Subcutaneous adipose tissue (tissue), 4 donors: Measurements from ENCODE around the gene ZBED4. TPM values are rescaled to one million over a fixed set of nuclear protein-coding genes. Genes with fewer than 3 reads are reported as not detected.

Source experiments
- CTCF ChIP-seq: fragments of 450-650 bp; IDR thresholded peaks from one replicate; pipeline ENCODE4 v1.5.1; 2016; ENCODE audit warnings: low read depth, mild to moderate bottlenecking, control low read depth, antibody characterized with exemption, moderate library complexity
- total RNA-seq, 4 donors: library from RNA; depleted of rRNA; stranded (reverse); fragments of >200 nt; gene quantifications; one replicate each; pipeline ENCODE4 v1.1.0, GENCODE V29; 2016

ZBED4 gene
- total RNA-seq, 4 donors from 2014 or later: 6.0 to 11.1 (median 7.0) TPM

GRCh38 chr22:49848690-49849160, 4.9 kb upstream of the ZBED4 start:
- no peak for TF ChIP-seq CTCF

GRCh38 chr22:49849161-49850020, 4.3 kb upstream of the ZBED4 start:
- TF ChIP-seq CTCF: no peak

- TF ChIP-seq CTCF: no peak
These were observed 3.4 kb upstream of the ZBED4 start for GRCh38 chr22:49850021-49850911.

DNA sequence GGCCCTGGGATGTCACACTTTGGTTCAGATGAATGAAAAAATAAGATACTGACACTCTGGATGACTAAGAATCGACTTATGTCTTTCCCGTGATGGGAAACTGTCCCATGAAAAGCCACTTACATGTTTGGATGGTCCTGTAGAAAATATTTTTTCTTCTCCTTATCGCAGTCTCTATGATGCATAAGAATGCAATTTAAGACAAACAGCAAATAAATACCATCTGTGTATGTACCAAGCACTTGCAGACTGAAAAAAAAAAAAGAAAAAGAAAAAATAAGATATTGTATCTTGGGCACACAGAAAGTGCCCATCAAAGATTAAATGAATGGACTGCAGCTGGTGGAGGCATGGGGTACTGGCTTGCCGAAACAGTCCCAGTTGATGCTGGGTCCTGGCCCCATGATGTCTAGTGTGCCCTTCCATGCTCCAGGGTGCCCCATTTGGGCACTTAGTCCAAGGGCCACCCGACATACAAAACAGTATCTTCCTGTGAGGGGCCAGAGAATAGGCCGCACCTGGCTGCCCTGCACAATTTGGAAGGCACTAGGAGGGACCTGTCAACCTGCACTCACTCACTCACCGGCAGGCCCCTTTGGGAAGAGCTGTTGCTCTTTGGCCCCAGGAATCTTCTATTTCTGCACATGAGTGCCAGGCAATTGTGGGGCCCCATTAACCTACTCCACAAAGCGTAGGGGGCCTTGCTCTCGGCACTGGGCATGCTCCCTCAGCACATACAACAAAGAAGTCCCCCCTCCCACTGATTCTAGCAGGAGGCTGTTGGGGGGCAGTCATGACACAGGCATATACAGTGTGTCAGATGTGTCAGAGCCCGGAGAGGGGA, 2.5 kb upstream of the ZBED4 start:
- no peak for TF ChIP-seq CTCF

GRCh38 chr22:49853981-49854831, 562 bp downstream of the ZBED4 start:
- TF ChIP-seq CTCF: no peak

GRCh38 chr22:49855251-49855911, 1.7 kb downstream of the ZBED4 start:
- no peak for TF ChIP-seq CTCF
